Measurements from ENCODE around the gene TAP2.

TAP2 gene

GRCh38 chr6:32862725-32863124 is 24.2 kb upstream of the TAP2 start:
- H3K4me3 Mint-ChIP-seq = no peak overlapping the region
- no peaks in the 10 kb centered on the region for H3K9me3 Mint-ChIP-seq (ENCODE audit: low read depth)
- peaks cover 55% of the 10 kb centered on the region for H3K4me1 Mint-ChIP-seq (ENCODE audit: low read depth)
- peaks cover 10% of the 10 kb centered on the region for H3K36me3 Mint-ChIP-seq
- H3K27ac Mint-ChIP-seq = no peak overlapping the region
- H3K27me3 Mint-ChIP-seq = no peaks in the 10 kb centered on the region

GRCh38 chr6:32860674-32861073 is 22.1 kb upstream of the TAP2 start:
- Mint-ChIP-seq H3K4me3 (peak overlapping the region; percentile 4), H3K36me3 (peaks cover 24% of the 10 kb centered on the region), H3K27ac (peak overlapping the region; percentile 91), H3K27me3 (no peaks in the 10 kb centered on the region), H3K9me3 (ENCODE audit: low read depth) (no peaks in the 10 kb centered on the region), H3K4me1 (ENCODE audit: low read depth) (peaks cover 54% of the 10 kb centered on the region)

- H3K27me3 Mint-ChIP-seq = no peaks in the 10 kb centered on the region
- H3K36me3 Mint-ChIP-seq = peaks cover 29% of the 10 kb centered on the region
- peak overlapping the region; percentile 91 for H3K27ac Mint-ChIP-seq
- no peaks in the 10 kb centered on the region for H3K9me3 Mint-ChIP-seq (ENCODE audit: low read depth)
- H3K4me1 Mint-ChIP-seq (ENCODE audit: low read depth) = peaks cover 55% of the 10 kb centered on the region
- peak overlapping the region; percentile 77 for H3K4me3 Mint-ChIP-seq
Measured at GRCh38 chr6:32858194-32858593, 19.7 kb upstream of the TAP2 start.

- Mint-ChIP-seq H3K36me3 (peaks cover 32% of the 10 kb centered on the region), H3K9me3 (ENCODE audit: low read depth) (no peaks in the 10 kb centered on the region), H3K27me3 (no peaks in the 10 kb centered on the region), H3K27ac (peak overlapping the region; percentile 91), H3K4me1 (ENCODE audit: low read depth) (peaks cover 55% of the 10 kb centered on the region), H3K4me3 (peak overlapping the region; percentile 77)
Measured at GRCh38 chr6:32857156-32857891, 18.8 kb upstream of the TAP2 start.

- Mint-ChIP-seq H3K27me3 (no peaks in the 10 kb centered on the region), H3K4me3 (peak overlapping the region; percentile 96), H3K4me1 (ENCODE audit: low read depth) (peaks cover 61% of the 10 kb centered on the region), H3K36me3 (peaks cover 46% of the 10 kb centered on the region), H3K9me3 (ENCODE audit: low read depth) (no peaks in the 10 kb centered on the region), H3K27ac (peak overlapping the region; percentile 99)
Measured at GRCh38 chr6:32855467-32856174, 17.1 kb upstream of the TAP2 start.

- Mint-ChIP-seq H3K27me3 (no peaks in the 10 kb centered on the region), H3K36me3 (peaks cover 50% of the 10 kb centered on the region), H3K4me3 (peak overlapping the region; percentile 96)
Measured at GRCh38 chr6:32854376-32855178, 16.0 kb upstream of the TAP2 start.

GRCh38 chr6:32853541-32854375 is 15.2 kb upstream of the TAP2 start, which contains the start of the genes PSMB9 and TAP1:
Gene PSMB9 (plus strand): TSS chr6:32854192. CDS start chr6:32854230, 38 bp downstream.
Gene TAP1 (minus strand): TSS chr6:32853704. CDS start chr6:32853636, 68 bp downstream.
- Mint-ChIP-seq H3K36me3 (peaks cover 54% of the 10 kb centered on the region), H3K4me3 (peak within 1 kb of the TSS; percentile 96), H3K27me3 (no peaks in the 10 kb centered on the region), H3K4me1 (ENCODE audit: low read depth) (peaks cover 66% of the 10 kb centered on the region), H3K9me3 (ENCODE audit: low read depth) (no peaks in the 10 kb centered on the region), H3K27ac (peak within 1 kb of the TSS; percentile 99)

More at GRCh38 chr6:32854376-32855178, 16.0 kb upstream of the TAP2 start:
- peaks cover 67% of the 10 kb centered on the region for H3K4me1 Mint-ChIP-seq (ENCODE audit: low read depth)
- H3K27ac Mint-ChIP-seq = peak overlapping the region; percentile 99
- no peaks in the 10 kb centered on the region for H3K9me3 Mint-ChIP-seq (ENCODE audit: low read depth)

GRCh38 chr6:32852844-32853540 is 14.5 kb upstream of the TAP2 start:
- H3K36me3 Mint-ChIP-seq = peaks cover 60% of the 10 kb centered on the region
- H3K27me3 Mint-ChIP-seq = no peaks in the 10 kb centered on the region
- H3K27ac Mint-ChIP-seq = peak overlapping the region; percentile 98
- no peaks in the 10 kb centered on the region for H3K9me3 Mint-ChIP-seq (ENCODE audit: low read depth)
- peaks cover 68% of the 10 kb centered on the region for H3K4me1 Mint-ChIP-seq (ENCODE audit: low read depth)
- peak overlapping the region; percentile 96 for H3K4me3 Mint-ChIP-seq

GRCh38 chr6:32852018-32852843 is 13.7 kb upstream of the TAP2 start:
- Mint-ChIP-seq H3K4me3 (peak overlapping the region; percentile 96), H3K27me3 (no peaks in the 10 kb centered on the region), H3K9me3 (ENCODE audit: low read depth) (no peaks in the 10 kb centered on the region), H3K36me3 (peaks cover 60% of the 10 kb centered on the region), H3K27ac (peak overlapping the region; percentile 98), H3K4me1 (ENCODE audit: low read depth) (peaks cover 68% of the 10 kb centered on the region)

- Mint-ChIP-seq H3K27me3 (no peaks in the 10 kb centered on the region), H3K4me1 (ENCODE audit: low read depth) (peaks cover 70% of the 10 kb centered on the region), H3K4me3 (peak overlapping the region; percentile 96), H3K27ac (peak overlapping the region; percentile 98), H3K9me3 (ENCODE audit: low read depth) (no peaks in the 10 kb centered on the region), H3K36me3 (peaks cover 60% of the 10 kb centered on the region)
Measured at GRCh38 chr6:32851025-32851424, 12.5 kb upstream of the TAP2 start.

GRCh38 chr6:32849126-32849525 is 10.6 kb upstream of the TAP2 start:
- H3K27ac Mint-ChIP-seq = peak overlapping the region; percentile 100
- no peaks in the 10 kb centered on the region for H3K9me3 Mint-ChIP-seq (ENCODE audit: low read depth)
- H3K27me3 Mint-ChIP-seq = no peaks in the 10 kb centered on the region
- H3K4me3 Mint-ChIP-seq = peak overlapping the region; percentile 99
- peaks cover 62% of the 10 kb centered on the region for H3K36me3 Mint-ChIP-seq
- peaks cover 72% of the 10 kb centered on the region for H3K4me1 Mint-ChIP-seq (ENCODE audit: low read depth)

GRCh38 chr6:32847795-32848194 is 9.3 kb upstream of the TAP2 start:
- H3K9me3 Mint-ChIP-seq (ENCODE audit: low read depth) = no peaks in the 10 kb centered on the region
- peaks cover 70% of the 10 kb centered on the region for H3K36me3 Mint-ChIP-seq
- peak overlapping the region; percentile 100 for H3K27ac Mint-ChIP-seq
- H3K27me3 Mint-ChIP-seq = no peaks in the 10 kb centered on the region
- peak overlapping the region; percentile 99 for H3K4me3 Mint-ChIP-seq
- H3K4me1 Mint-ChIP-seq (ENCODE audit: low read depth) = peaks cover 75% of the 10 kb centered on the region

GRCh38 chr6:32847004-32847403 is 8.5 kb upstream of the TAP2 start:
- no peaks in the 10 kb centered on the region for H3K27me3 Mint-ChIP-seq
- H3K9me3 Mint-ChIP-seq (ENCODE audit: low read depth) = no peaks in the 10 kb centered on the region
- peak overlapping the region; percentile 99 for H3K4me3 Mint-ChIP-seq
- H3K4me1 Mint-ChIP-seq (ENCODE audit: low read depth) = peaks cover 80% of the 10 kb centered on the region
- H3K27ac Mint-ChIP-seq = peak overlapping the region; percentile 100
- H3K36me3 Mint-ChIP-seq = peaks cover 68% of the 10 kb centered on the region
